DOHH2 (cell line): ENCODE results near the gene UNC79.
"Not testable (repeated sequence)": the region's sequence is repeated elsewhere in the genome, so short reads cannot be mapped to it uniquely, and the experiment has no call there.

Experiments used
- H3F3A ChIP-seq: fragments of 200-600 bp; sonication (generic), shearing (Covaris generic); 2 replicates; pipeline ENCODE4 v1.6.0; 2016; ENCODE audit warnings: antibody characterized with exemption, mild to moderate bottlenecking; ENCODE audit not compliant: control insufficient read depth, insufficient read depth
- H3K27ac ChIP-seq: fragments of 200-600 bp; sonication (generic); 2 replicates; pipeline ENCODE4 v1.5.1; 2014; ENCODE audit warnings: low read depth, mild to moderate bottlenecking, low read length, moderate library complexity
- H3K27me3 ChIP-seq: fragments of 200-600 bp; sonication (generic); 2 replicates; pipeline ENCODE4 v1.6.1; 2014; ENCODE audit warnings: mild to moderate bottlenecking, low read length, mixed read lengths; ENCODE audit not compliant: control insufficient read depth
- H3K36me3 ChIP-seq: fragments of 200-600 bp; sonication (generic); 2 replicates; pipeline ENCODE4 v1.6.1; 2014; ENCODE audit warnings: mild to moderate bottlenecking, low read length, moderate library complexity, mixed read lengths; ENCODE audit not compliant: control insufficient read depth
- H3K4me1 ChIP-seq: fragments of 200-600 bp; sonication (generic); 2 replicates; pipeline ENCODE4 v1.6.1; 2014; ENCODE audit warnings: mild to moderate bottlenecking, low read length, mixed read lengths; ENCODE audit not compliant: control insufficient read depth
- H3K4me2 ChIP-seq: fragments of 200-600 bp; sonication (generic); 2 replicates; pipeline ENCODE4 v1.6.0; 2014; ENCODE audit warnings: mild to moderate bottlenecking, low read length, moderate library complexity
- H3K4me3 ChIP-seq: fragments of 200-600 bp; sonication (generic); 2 replicates; pipeline ENCODE4 v1.5.1; 2014; ENCODE audit warnings: mild to moderate bottlenecking, low read length, mixed read lengths
- H3K79me2 ChIP-seq: fragments of 200-600 bp; sonication (generic); 2 replicates; pipeline ENCODE4 v1.6.1; 2014; ENCODE audit warnings: mild to moderate bottlenecking, low read length, mixed read lengths; ENCODE audit not compliant: control insufficient read depth
- H3K9me2 ChIP-seq: fragments of 200-600 bp; sonication (generic); replicated peaks from 2 replicates; pipeline ENCODE4 v1.6.1; 2014; ENCODE audit warnings: mild to moderate bottlenecking, low read length, mixed read lengths; ENCODE audit not compliant: control insufficient read depth
- H3K9me3 ChIP-seq: fragments of 200-600 bp; sonication (generic); 2 replicates; pipeline ENCODE4 v1.6.1; 2014; ENCODE audit warnings: antibody characterized with exemption, low read length, mixed read lengths; ENCODE audit not compliant: control insufficient read depth, insufficient read depth
- H4K20me1 ChIP-seq: fragments of 200-600 bp; sonication (generic); 2 replicates; pipeline ENCODE4 v1.6.0; 2014; ENCODE audit warnings: low read depth, mild to moderate bottlenecking, antibody characterized with exemption, low read length, moderate library complexity; ENCODE audit not compliant: control insufficient read depth, insufficient read depth
- EZH2phosphoT487 ChIP-seq: fragments of 200-600 bp; sonication (generic); IDR thresholded peaks from 2 replicates; pipeline ENCODE4 v1.6.1; 2017; ENCODE audit warnings: borderline replicate concordance, mild to moderate bottlenecking, antibody characterized with exemption, low read length, moderate library complexity, mixed read lengths
- TF ChIP-seq, protein P1 (sequence below): fragments of 200-600 bp; sonication (generic); IDR thresholded peaks from one replicate; pipeline ENCODE4 v1.5.1; 2014; ENCODE audit warnings: antibody characterized with exemption, mild to moderate bottlenecking, low read depth, low read length; ENCODE audit not compliant: poor library complexity, severe bottlenecking

The UNC79 gene

DNA sequence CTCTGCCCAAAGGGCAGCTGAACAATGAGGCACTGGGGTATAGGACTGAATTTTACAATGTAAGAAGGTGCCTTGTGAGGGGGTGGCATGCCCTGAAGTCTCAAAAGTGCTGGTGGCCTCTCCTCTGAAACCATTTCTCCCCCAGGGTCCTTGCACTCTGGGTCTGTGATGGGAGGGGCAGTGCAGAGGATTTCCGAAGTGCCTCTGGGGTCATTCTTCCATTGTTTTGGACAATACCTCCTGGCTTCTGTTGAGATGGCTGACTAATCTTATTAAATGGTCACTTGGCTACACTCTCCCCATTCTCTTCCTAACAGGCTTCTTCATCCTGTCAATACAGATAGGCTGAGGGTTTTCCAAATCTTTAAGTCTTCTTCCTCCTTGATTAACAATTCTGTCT is 59.3 kb downstream of the UNC79 start:
- H4K20me1 ChIP-seq = no peaks in the 10 kb centered on the region
- H3K36me3 ChIP-seq = no peaks in the 10 kb centered on the region
- H3K79me2 ChIP-seq = no peaks in the 10 kb centered on the region
- no peak overlapping the region for H3K4me2 ChIP-seq
- H3F3A ChIP-seq = no peaks in the 10 kb centered on the region
- H3K27me3 ChIP-seq = 0 out of 2 replicates have a peak, but pooled peaks cover 4% of the 10 kb centered on the region
- H3K4me1 ChIP-seq = no peaks in the 10 kb centered on the region
- no peak overlapping the region for H3K4me3 ChIP-seq
- H3K9me2 ChIP-seq = no peaks in the 10 kb centered on the region
- H3K9me3 ChIP-seq = 0 out of 2 replicates have a peak, but pooled peaks cover 7% of the 10 kb centered on the region
- TF ChIP-seq EZH2phosphoT487 = no peak
- TF ChIP-seq, protein P1, sequence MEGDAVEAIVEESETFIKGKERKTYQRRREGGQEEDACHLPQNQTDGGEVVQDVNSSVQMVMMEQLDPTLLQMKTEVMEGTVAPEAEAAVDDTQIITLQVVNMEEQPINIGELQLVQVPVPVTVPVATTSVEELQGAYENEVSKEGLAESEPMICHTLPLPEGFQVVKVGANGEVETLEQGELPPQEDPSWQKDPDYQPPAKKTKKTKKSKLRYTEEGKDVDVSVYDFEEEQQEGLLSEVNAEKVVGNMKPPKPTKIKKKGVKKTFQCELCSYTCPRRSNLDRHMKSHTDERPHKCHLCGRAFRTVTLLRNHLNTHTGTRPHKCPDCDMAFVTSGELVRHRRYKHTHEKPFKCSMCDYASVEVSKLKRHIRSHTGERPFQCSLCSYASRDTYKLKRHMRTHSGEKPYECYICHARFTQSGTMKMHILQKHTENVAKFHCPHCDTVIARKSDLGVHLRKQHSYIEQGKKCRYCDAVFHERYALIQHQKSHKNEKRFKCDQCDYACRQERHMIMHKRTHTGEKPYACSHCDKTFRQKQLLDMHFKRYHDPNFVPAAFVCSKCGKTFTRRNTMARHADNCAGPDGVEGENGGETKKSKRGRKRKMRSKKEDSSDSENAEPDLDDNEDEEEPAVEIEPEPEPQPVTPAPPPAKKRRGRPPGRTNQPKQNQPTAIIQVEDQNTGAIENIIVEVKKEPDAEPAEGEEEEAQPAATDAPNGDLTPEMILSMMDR = no peak
- no peak overlapping the region for H3K27ac ChIP-seq

DNA sequence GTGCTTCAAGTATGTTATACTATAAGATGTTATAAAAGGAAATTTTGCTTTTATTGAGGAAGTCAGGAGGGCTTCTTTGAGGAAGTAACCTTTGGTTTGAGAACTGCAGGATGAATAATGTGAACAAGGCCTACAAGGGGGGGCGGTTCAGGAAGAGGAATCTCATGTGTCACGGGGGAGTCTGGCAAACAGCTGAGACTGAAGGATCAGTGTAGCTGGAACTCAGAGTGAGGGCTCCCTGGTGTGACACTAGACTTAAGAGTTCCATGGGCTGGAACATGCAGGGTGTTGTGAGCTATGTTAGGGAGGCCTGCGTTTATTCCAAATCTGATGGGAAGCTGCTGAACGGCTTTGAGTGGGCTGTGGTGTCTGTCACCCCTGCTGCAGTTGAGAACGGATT is 62.3 kb downstream of the UNC79 start:
- H3K4me2 ChIP-seq = no peak overlapping the region
- H3K4me1 ChIP-seq = no peaks in the 10 kb centered on the region
- no peaks in the 10 kb centered on the region for H3F3A ChIP-seq
- H3K9me3 ChIP-seq = 0 out of 2 replicates have a peak, but pooled peaks cover 7% of the 10 kb centered on the region
- H4K20me1 ChIP-seq = no peaks in the 10 kb centered on the region
- H3K9me2 ChIP-seq = no peaks in the 10 kb centered on the region
- H3K79me2 ChIP-seq = no peaks in the 10 kb centered on the region
- H3K4me3 ChIP-seq = no peak overlapping the region
- TF ChIP-seq EZH2phosphoT487 = no peak
- TF ChIP-seq, protein P1 = no peak
- no peaks in the 10 kb centered on the region for H3K27me3 ChIP-seq
- no peaks in the 10 kb centered on the region for H3K36me3 ChIP-seq
- no peak overlapping the region for H3K27ac ChIP-seq

DNA sequence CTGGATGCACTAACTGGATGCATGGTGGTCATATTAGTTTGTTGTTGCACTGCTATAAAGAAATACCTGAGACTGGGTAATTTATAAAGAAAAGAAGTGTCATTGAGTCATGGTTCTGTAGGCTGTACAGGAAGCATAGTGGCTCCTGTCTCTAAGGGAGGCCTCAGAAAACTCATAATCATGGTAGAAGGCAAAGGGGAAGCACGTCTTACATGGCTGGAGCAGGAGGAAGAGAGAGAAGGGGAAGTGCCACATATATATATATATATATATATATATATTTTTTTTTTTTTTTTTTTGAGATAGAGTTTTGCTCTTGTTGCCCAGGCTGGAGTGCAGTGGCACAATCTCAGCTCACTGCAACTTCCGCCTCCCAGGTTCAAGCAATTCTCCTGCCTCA is 62.9 kb downstream of the UNC79 start:
- H3K36me3 ChIP-seq, H3K4me2 ChIP-seq, H3F3A ChIP-seq, H3K27ac ChIP-seq, H3K79me2 ChIP-seq, H3K4me3 ChIP-seq, H3K4me1 ChIP-seq, H3K9me3 ChIP-seq, H4K20me1 ChIP-seq, H3K27me3 ChIP-seq, H3K9me2 ChIP-seq: not testable (repeated sequence)

DNA sequence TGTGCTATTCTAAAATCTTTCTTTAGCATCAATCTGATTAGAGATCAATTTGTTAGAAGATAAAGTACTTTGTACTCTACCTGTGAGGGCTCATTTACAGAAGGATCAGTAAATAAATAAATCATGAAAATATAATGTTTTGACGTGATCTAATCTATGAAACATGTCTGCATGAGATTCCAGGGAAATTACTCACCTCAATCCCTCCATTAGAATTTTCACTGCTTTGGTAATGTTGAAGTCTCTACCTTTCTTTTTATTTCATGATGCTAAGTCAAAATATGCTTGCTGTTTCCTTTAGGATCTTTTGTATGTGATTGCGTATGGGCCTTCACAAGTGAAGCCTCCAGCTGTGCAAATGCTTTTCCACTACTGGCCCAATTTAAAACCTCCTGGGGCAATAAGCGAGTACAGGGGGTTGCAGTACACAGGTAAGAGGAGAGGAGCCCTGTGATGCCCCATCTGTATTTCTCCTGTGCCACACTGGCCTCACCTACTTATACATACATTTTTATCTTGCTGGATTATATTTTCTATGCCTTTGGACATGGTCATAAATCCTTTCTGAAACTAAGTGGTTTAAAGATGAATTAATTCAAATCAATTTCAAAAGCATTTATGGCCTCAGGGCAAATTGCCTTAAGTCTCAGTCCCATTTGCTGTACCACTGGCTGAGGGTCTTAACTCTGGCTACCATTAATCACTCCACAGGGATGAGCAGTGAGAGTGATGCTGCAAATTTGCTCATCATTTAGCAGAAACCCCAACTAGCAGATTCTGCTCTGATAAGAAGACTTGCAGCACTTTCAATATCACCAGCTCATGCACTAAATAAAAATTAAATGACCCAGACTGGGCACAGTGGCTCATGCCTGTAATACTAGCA is 66.4 kb downstream of the UNC79 start:
- Histone ChIP-seq H3K4me1 (no peaks in the 10 kb centered on the region), H3K4me3 (no peak overlapping the region), H3K79me2 (no peaks in the 10 kb centered on the region), H3F3A (no peaks in the 10 kb centered on the region), H3K36me3 (no peaks in the 10 kb centered on the region), H3K9me3 (0 out of 2 replicates have a peak, but pooled peaks cover 7% of the 10 kb centered on the region), H3K27ac (no peak overlapping the region), H3K9me2 (no peaks in the 10 kb centered on the region), H4K20me1 (no peaks in the 10 kb centered on the region), H3K27me3 (peaks cover 3% of the 10 kb centered on the region; the same call in 1 of the 2 replicates), H3K4me2 (no peak overlapping the region)
- no peak for TF ChIP-seq EZH2phosphoT487
- TF ChIP-seq, protein P1 = no peak
